Panc1 (cell line): ENCODE data around the gene BTBD9. TPM values are rescaled to one million over a fixed set of nuclear protein-coding genes. Genes with fewer than 3 reads are reported as not detected.

Experiments
- ATAC-seq: fragments of 200-7000 bp; cut with Tn5 transposase; 2 replicates; pipeline ENCODE4 v1.9.1; 2020; ENCODE audit warnings: mild to moderate bottlenecking, moderate library complexity
- BruUV-seq: library from RNA; stranded (reverse); fragments of 400-500 nt; replicated peaks from 2 replicates; lab custom pipeline; 2021; lab: Mats Ljungman, UMichigan
- CTCF ChIA-PET: fragments of 300-600 bp; sonication (Branson Sonifier 250); formaldehyde crosslinking; loops from one replicate; lab custom pipeline; 2022; ENCODE audit warnings: antibody characterized with exemption; lab: Charles Lee
- POLR2A ChIA-PET: fragments of 300-600 bp; sonication (Branson Sonifier 250); formaldehyde crosslinking; loops from one replicate; lab custom pipeline; 2022; ENCODE audit warnings: antibody characterized with exemption; lab: Charles Lee
- DNase-seq: peaks from one replicate; pipeline ENCODE4 v3.0.0-alpha.2; 2010; ENCODE audit warnings: low read depth, low spot score
- H3K27ac ChIP-seq: 2 replicates; pipeline ENCODE4 v1.5.1; 2011; ENCODE audit warnings: mild to moderate bottlenecking, low read length, inconsistent platforms
- H3K27me3 ChIP-seq: fragments of 200-500 bp; sonication (Bioruptor generic); 2 replicates; pipeline ENCODE4 v1.6.0; 2014; ENCODE audit warnings: low read length, inconsistent platforms; ENCODE audit not compliant: control insufficient read depth, insufficient read depth
- H3K36me3 ChIP-seq: fragments of 200-500 bp; sonication (Bioruptor generic); 2 replicates; pipeline ENCODE4 v1.5.1; 2014; ENCODE audit warnings: inconsistent platforms, mild to moderate bottlenecking, low read length, moderate library complexity; ENCODE audit not compliant: control insufficient read depth, insufficient read depth
- H3K4me1 ChIP-seq: 2 replicates; pipeline ENCODE4 v1.5.1; 2011; ENCODE audit warnings: inconsistent platforms, mild to moderate bottlenecking, low read length, moderate library complexity; ENCODE audit not compliant: control insufficient read depth, insufficient read depth
- H3K4me3 ChIP-seq, 2 experiments: 2 replicates each; pipeline ENCODE4 v1.5.1; 2011 to 2012; ENCODE audit warnings: low read depth in 2 of 2, low read length in 2 of 2, mild to moderate bottlenecking in 2 of 2, inconsistent platforms in 1 of 2, moderate library complexity in 1 of 2
- H3K9me3 ChIP-seq: fragments of 200-500 bp; sonication (Bioruptor generic); 2 replicates; pipeline ENCODE4 v1.5.1; 2014; ENCODE audit warnings: low read depth, mild to moderate bottlenecking, inconsistent platforms, low read length, moderate library complexity; ENCODE audit not compliant: control insufficient read depth, insufficient read depth
- CTCF ChIP-seq: fragments of 450-650 bp; IDR thresholded peaks from 2 replicates; pipeline ENCODE4 v1.5.1; 2017; ENCODE audit warnings: mild to moderate bottlenecking
- POLR2AphosphoS5 ChIP-seq: IDR thresholded peaks from 2 replicates; pipeline ENCODE4 v1.6.1; 2012; ENCODE audit warnings: mild to moderate bottlenecking, low read depth, low read length, moderate library complexity
- SIN3A ChIP-seq: IDR thresholded peaks from 2 replicates; pipeline ENCODE4 v1.6.1; 2012; ENCODE audit warnings: low read depth, mild to moderate bottlenecking, low read length, moderate library complexity, borderline replicate concordance; ENCODE audit not compliant: insufficient read depth
- TCF7L2 ChIP-seq: IDR thresholded peaks from 2 replicates; pipeline ENCODE4 v1.6.1; 2011; ENCODE audit warnings: mild to moderate bottlenecking, low read depth, low read length, inconsistent platforms
- in situ Hi-C: cut with HindIII; loops from 2 replicates; pipeline ENCODE4 v1.10.0; 2016; ENCODE audit warnings: low sequenced_read_pairs, low pct_unique_long_range_greater_than_20kb
- intact Hi-C: fragments of 100-400 bp; cut with micrococcal nuclease; formaldehyde crosslinking; loops from one replicate; pipeline ENCODE4 v1.10.0; 2022; ENCODE audit not compliant: unreplicated experiment
- total RNA-seq: library from RNA; stranded (reverse); gene quantifications from one replicate; pipeline ENCODE4 v1.2.1, GENCODE V29; 2021; ENCODE audit not compliant: unreplicated experiment
- TF ChIP-seq, protein P1 (sequence below), 2 experiments: IDR thresholded peaks; 2 replicates each; pipeline ENCODE4 v1.6.1; 2011 to 2012; ENCODE audit warnings: low read depth in 2 of 2, control low read depth in 1 of 2, low read length in 1 of 2, mild to moderate bottlenecking in 1 of 2, moderate library complexity in 1 of 2; ENCODE audit not compliant: insufficient read depth in 1 of 2

The BTBD9 gene
- total RNA-seq, 1 experiment from 2014 or later = 12.8 TPM

DNA sequence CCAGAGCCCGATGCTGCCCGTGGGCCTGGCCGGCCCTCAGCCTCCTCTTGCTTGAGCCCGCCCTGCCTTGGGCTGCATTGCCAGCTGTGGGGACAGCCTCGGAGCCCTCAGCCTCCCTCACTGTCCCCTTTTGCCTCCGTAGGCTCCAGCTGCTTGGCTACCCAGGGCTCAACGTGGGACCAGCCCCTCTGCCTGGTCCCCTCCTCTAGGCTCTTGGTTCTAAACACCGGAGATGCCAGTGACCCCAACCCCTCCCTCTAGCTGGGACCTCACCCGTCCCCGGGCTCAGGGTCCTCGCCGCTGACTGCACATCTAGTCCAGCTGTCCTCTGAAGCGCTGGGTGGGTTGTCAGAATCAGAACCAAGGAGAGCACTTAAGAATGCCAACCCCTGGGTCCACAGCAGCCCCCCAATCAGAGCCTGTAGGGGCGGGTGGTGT, 475.0 kb downstream of the BTBD9 start:
- CTCF ChIA-PET = no interaction called here
- TF ChIP-seq, protein P1, sequence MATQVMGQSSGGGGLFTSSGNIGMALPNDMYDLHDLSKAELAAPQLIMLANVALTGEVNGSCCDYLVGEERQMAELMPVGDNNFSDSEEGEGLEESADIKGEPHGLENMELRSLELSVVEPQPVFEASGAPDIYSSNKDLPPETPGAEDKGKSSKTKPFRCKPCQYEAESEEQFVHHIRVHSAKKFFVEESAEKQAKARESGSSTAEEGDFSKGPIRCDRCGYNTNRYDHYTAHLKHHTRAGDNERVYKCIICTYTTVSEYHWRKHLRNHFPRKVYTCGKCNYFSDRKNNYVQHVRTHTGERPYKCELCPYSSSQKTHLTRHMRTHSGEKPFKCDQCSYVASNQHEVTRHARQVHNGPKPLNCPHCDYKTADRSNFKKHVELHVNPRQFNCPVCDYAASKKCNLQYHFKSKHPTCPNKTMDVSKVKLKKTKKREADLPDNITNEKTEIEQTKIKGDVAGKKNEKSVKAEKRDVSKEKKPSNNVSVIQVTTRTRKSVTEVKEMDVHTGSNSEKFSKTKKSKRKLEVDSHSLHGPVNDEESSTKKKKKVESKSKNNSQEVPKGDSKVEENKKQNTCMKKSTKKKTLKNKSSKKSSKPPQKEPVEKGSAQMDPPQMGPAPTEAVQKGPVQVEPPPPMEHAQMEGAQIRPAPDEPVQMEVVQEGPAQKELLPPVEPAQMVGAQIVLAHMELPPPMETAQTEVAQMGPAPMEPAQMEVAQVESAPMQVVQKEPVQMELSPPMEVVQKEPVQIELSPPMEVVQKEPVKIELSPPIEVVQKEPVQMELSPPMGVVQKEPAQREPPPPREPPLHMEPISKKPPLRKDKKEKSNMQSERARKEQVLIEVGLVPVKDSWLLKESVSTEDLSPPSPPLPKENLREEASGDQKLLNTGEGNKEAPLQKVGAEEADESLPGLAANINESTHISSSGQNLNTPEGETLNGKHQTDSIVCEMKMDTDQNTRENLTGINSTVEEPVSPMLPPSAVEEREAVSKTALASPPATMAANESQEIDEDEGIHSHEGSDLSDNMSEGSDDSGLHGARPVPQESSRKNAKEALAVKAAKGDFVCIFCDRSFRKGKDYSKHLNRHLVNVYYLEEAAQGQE (IDR thresholded peaks at IDR 0.05; ENCODE audit: insufficient read depth in 1 of 2, low read depth in 2 of 2, low read length in 1 of 2) = no peak
- TF ChIP-seq TCF7L2 = no peak
- no peak for TF ChIP-seq POLR2AphosphoS5
- no peak for TF ChIP-seq CTCF
- no peak for TF ChIP-seq SIN3A
- Histone ChIP-seq H3K27me3 (no peaks in the 10 kb centered on the region), H3K4me3 (no peak overlapping the region), H3K27ac (no peak overlapping the region), H3K36me3 (no peaks in the 10 kb centered on the region), H3K9me3 (no peaks in the 10 kb centered on the region), H3K4me1 (peaks cover 4% of the 10 kb centered on the region)
- no peak for ATAC-seq
- intact Hi-C loops (no loop called here), in situ Hi-C loops (no loop called here)
- DNase-seq = no peak
- no TSS peak for BruUV-seq
- POLR2A ChIA-PET = no interaction called here

- intact Hi-C loops = no loop called here
- ChIA-PET CTCF (no interaction called here), POLR2A (no interaction called here)
- no peaks in the 10 kb centered on the region for H3K36me3 ChIP-seq
- in situ Hi-C loops = no loop called here
- BruUV-seq = no TSS peak
- TF ChIP-seq CTCF = no peak
- TF ChIP-seq POLR2AphosphoS5 = no peak
- TF ChIP-seq, protein P1 (IDR thresholded peaks at IDR 0.05; ENCODE audit: insufficient read depth in 1 of 2, low read depth in 2 of 2, low read length in 1 of 2) = no peak
- TF ChIP-seq TCF7L2 = no peak
- peaks cover 4% of the 10 kb centered on the region for H3K4me1 ChIP-seq
- no peak overlapping the region for H3K27ac ChIP-seq
- H3K9me3 ChIP-seq = no peaks in the 10 kb centered on the region
- no peaks in the 10 kb centered on the region for H3K27me3 ChIP-seq
- no peak for ATAC-seq
- no peak overlapping the region for H3K4me3 ChIP-seq
- DNase-seq = no peak
Observed at GRCh38 chr6:38164131-38164481, 475.6 kb downstream of the BTBD9 start.
